ENCODE measurements around the gene MUC6.

The MUC6 gene

DNA sequence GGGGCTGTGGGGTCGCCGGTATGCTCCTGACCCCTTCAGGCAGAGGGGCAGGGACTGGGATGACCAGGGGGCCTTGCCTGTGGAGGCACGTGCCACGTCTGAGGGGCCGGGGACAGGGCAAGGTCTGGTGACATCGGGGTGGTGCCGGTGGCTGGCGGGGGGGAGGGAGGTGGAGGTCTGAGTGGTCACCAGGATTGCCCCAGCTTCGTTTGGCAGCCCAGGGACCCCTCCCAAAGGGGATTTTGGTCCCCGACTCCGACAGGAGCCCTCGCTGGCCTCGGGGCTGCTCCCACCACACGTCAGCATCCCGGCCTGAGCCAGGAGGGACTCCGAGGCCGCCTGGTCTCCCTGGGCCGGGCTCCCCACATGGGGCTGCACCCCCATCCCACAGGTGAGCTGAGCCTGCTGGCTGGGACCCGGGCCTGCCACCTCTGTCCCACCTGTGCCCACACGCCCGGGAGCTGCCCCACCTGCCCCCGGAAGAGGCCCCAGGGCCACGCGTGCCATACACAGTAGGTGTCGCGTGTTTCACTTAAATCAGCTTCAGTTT lies 1.1 kb upstream of the MUC6 start:
- DNase-seq, result no peak
- no peaks in the 10 kb centered on the region for H3K36me3 ChIP-seq (replicated peaks; ENCODE audit: insufficient read depth, low read length)
- TF ChIP-seq EZH2phosphoT487 (IDR thresholded peaks at IDR 0.05; ENCODE audit: low read length), result no peak
- TF ChIP-seq, protein P1, sequence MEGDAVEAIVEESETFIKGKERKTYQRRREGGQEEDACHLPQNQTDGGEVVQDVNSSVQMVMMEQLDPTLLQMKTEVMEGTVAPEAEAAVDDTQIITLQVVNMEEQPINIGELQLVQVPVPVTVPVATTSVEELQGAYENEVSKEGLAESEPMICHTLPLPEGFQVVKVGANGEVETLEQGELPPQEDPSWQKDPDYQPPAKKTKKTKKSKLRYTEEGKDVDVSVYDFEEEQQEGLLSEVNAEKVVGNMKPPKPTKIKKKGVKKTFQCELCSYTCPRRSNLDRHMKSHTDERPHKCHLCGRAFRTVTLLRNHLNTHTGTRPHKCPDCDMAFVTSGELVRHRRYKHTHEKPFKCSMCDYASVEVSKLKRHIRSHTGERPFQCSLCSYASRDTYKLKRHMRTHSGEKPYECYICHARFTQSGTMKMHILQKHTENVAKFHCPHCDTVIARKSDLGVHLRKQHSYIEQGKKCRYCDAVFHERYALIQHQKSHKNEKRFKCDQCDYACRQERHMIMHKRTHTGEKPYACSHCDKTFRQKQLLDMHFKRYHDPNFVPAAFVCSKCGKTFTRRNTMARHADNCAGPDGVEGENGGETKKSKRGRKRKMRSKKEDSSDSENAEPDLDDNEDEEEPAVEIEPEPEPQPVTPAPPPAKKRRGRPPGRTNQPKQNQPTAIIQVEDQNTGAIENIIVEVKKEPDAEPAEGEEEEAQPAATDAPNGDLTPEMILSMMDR (IDR thresholded peaks at IDR 0.05; ENCODE audit: low read length), result no peak
- no peak for TF ChIP-seq EZH2 (optimal IDR thresholded peaks at IDR 0.05; ENCODE audit: low read depth, low read length)
- no peaks in the 10 kb centered on the region for H3K4me1 ChIP-seq (ENCODE audit: low read length)
- H3F3A ChIP-seq (ENCODE audit: insufficient read depth, low read length), result no peaks in the 10 kb centered on the region
- peaks cover 91% of the 10 kb centered on the region for H3K27me3 ChIP-seq (replicated peaks; ENCODE audit: insufficient read depth, low read length)
- H3K9ac ChIP-seq (ENCODE audit: low read length), result no peak overlapping the region
- H3K9me2 ChIP-seq (replicated peaks; ENCODE audit: insufficient read depth, low read length), result no peaks in the 10 kb centered on the region
- no peak overlapping the region for H3K27ac ChIP-seq (ENCODE audit: low read length)
- no peak overlapping the region for H3K4me2 ChIP-seq (ENCODE audit: low read depth, low read length)
- no peak overlapping the region for H2AFZ ChIP-seq (ENCODE audit: low read length)
- H3K4me3 ChIP-seq (ENCODE audit: low read length), result no peak overlapping the region
- no peaks in the 10 kb centered on the region for H4K20me1 ChIP-seq (ENCODE audit: insufficient read depth, low read length)
- H3K79me2 ChIP-seq (ENCODE audit: low read length), result no peaks in the 10 kb centered on the region
- no peaks in the 10 kb centered on the region for H3K9me3 ChIP-seq (replicated peaks; ENCODE audit: insufficient read depth, low read length)

DNA sequence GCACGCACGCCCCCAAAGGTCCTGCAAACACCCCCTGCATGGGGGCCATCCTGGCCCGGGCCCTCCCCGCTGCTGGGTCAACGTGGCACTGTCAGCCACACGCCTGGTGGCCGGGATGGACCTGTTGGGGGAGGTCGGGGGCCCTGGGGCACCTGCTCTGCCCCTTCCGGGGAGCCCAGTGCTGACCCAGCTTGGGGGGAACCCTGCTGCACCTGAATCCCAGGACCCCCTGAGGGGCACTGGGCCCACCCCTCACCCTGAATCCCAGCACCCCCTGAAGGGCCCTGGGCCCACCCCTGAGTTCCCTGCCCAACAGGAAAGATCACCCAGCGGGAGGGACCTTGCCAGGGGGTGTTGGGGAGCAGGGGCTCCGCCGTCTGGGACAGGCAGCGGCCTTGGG lies 413 bp upstream of the MUC6 start:
- H3K79me2 ChIP-seq (ENCODE audit: low read length), result no peaks in the 10 kb centered on the region
- H3K4me3 ChIP-seq (ENCODE audit: low read length), result no peak overlapping the region
- TF ChIP-seq EZH2phosphoT487 (IDR thresholded peaks at IDR 0.05; ENCODE audit: low read length) (no peak), EZH2 (optimal IDR thresholded peaks at IDR 0.05; ENCODE audit: low read depth, low read length) (no peak)
- TF ChIP-seq, protein P1 (IDR thresholded peaks at IDR 0.05; ENCODE audit: low read length), result no peak
- H3K27me3 ChIP-seq (replicated peaks; ENCODE audit: insufficient read depth, low read length), result peaks cover 91% of the 10 kb centered on the region
- H3K9ac ChIP-seq (ENCODE audit: low read length), result no peak overlapping the region
- no peak overlapping the region for H3K27ac ChIP-seq (ENCODE audit: low read length)
- H3K9me2 ChIP-seq (replicated peaks; ENCODE audit: insufficient read depth, low read length), result no peaks in the 10 kb centered on the region
- no peaks in the 10 kb centered on the region for H4K20me1 ChIP-seq (ENCODE audit: insufficient read depth, low read length)
- DNase-seq, result no peak
- H3K36me3 ChIP-seq (replicated peaks; ENCODE audit: insufficient read depth, low read length), result no peaks in the 10 kb centered on the region
- no peaks in the 10 kb centered on the region for H3F3A ChIP-seq (ENCODE audit: insufficient read depth, low read length)
- H3K9me3 ChIP-seq (replicated peaks; ENCODE audit: insufficient read depth, low read length), result no peaks in the 10 kb centered on the region
- no peak overlapping the region for H3K4me2 ChIP-seq (ENCODE audit: low read depth, low read length)
- no peaks in the 10 kb centered on the region for H3K4me1 ChIP-seq (ENCODE audit: low read length)
- H2AFZ ChIP-seq (ENCODE audit: low read length), result no peak overlapping the region

DNA sequence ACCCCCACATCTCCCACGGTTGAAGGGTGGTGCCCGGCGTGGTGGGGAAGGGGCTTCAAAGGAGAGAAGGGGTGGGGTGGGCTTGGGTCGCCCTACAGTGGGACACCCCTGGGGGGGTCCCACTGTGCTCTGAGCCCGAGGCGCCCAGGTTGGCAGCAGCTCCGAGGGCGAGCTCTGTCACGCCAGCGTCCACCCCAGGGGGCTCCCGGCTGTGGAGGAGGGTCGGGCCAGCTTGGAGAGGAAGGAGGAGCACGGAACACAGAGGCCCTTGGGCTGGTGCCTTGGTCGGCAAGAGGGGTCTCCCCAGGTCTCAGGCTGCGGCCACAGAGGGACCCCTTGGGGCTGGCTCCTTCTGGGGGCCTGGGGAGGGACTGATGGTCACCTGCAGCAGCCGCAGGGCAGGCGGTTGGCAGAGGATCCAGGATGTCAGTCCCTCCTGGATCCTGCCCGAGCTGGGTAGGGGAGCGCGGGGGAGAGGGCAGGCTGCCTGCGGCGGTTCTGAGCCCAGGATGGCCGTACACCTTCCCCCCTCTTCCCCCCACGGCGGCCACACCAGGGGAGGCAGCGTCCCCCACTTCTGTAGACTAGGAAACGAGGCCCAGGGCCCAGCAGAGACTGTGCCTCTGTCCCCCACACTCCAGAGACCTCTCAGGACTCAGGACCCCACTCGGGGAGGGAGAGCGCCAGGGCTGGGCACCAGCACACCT lies 788 bp downstream of the MUC6 start:
- Histone ChIP-seq H4K20me1 (ENCODE audit: insufficient read depth, low read length) (no peaks in the 10 kb centered on the region), H3K4me2 (ENCODE audit: low read depth, low read length) (no peak overlapping the region)
- TF ChIP-seq EZH2phosphoT487 (IDR thresholded peaks at IDR 0.05; ENCODE audit: low read length), result no peak
- TF ChIP-seq EZH2 (optimal IDR thresholded peaks at IDR 0.05; ENCODE audit: low read depth, low read length), result no peak
- TF ChIP-seq, protein P1 (IDR thresholded peaks at IDR 0.05; ENCODE audit: low read length), result no peak

More for the DNA sequence above, 788 bp downstream of the MUC6 start:
- Histone ChIP-seq H3K9ac (ENCODE audit: low read length) (no peak overlapping the region), H3K9me2 (replicated peaks; ENCODE audit: insufficient read depth, low read length) (no peaks in the 10 kb centered on the region), H3K4me3 (ENCODE audit: low read length) (no peak overlapping the region), H3K27me3 (replicated peaks; ENCODE audit: insufficient read depth, low read length) (peaks cover 88% of the 10 kb centered on the region), H3K4me1 (ENCODE audit: low read length) (no peaks in the 10 kb centered on the region), H3K36me3 (replicated peaks; ENCODE audit: insufficient read depth, low read length) (no peaks in the 10 kb centered on the region), H2AFZ (ENCODE audit: low read length) (no peak overlapping the region), H3K9me3 (replicated peaks; ENCODE audit: insufficient read depth, low read length) (no peaks in the 10 kb centered on the region), H3F3A (ENCODE audit: insufficient read depth, low read length) (no peaks in the 10 kb centered on the region), H3K79me2 (ENCODE audit: low read length) (no peaks in the 10 kb centered on the region), H3K27ac (ENCODE audit: low read length) (no peak overlapping the region)
- DNase-seq, result no peak
